RPMI7951 (cell line): Measurements from ENCODE around the gene LTB. TPM values are rescaled to one million over a fixed set of nuclear protein-coding genes. Genes with fewer than 3 reads are reported as not detected.

Experiments
- DNase-seq: peaks from one replicate; pipeline ENCODE4 v3.0.0-alpha.2; 2012; ENCODE audit warnings: low read depth
- total RNA-seq: library from RNA; depleted of rRNA; stranded (reverse); fragments of >200 nt; shearing (Covaris generic); gene quantifications from 2 replicates; pipeline ENCODE4 v1.2.3, GENCODE V29; 2014

The LTB gene
- total RNA-seq, 1 experiment from 2014 or later, result not detected

GRCh38 chr6:31576897-31577578 lies 5.2 kb downstream of the LTB start:
- no peak for DNase-seq

GRCh38 chr6:31575952-31576685 lies 6.1 kb downstream of the LTB start:
- no peak for DNase-seq

- peak; percentile 67 for DNase-seq
Observed at GRCh38 chr6:31575335-31575901, 6.8 kb downstream of the LTB start, which contains the start of gene TNF. Gene TNF, plus strand, starts transcription at chr6:31575565. Its CDS starts 177 bp downstream, at chr6:31575742.

GRCh38 chr6:31574106-31575061 lies 7.8 kb downstream of the LTB start:
- no peak for DNase-seq

GRCh38 chr6:31573239-31574105 lies 8.8 kb downstream of the LTB start:
- no peak for DNase-seq

GRCh38 chr6:31572041-31572911 lies 9.9 kb downstream of the LTB start, which contains the start of gene LTA:
Gene LTA, plus strand, starts transcription at chr6:31572289. Its CDS starts 454 bp downstream, at chr6:31572743.
- DNase-seq, result no peak

GRCh38 chr6:31569861-31570536 lies 12.2 kb downstream of the LTB start:
- DNase-seq, result no peak

- no peak for DNase-seq
Observed at GRCh38 chr6:31568537-31568961, 13.7 kb downstream of the LTB start.

GRCh38 chr6:31567531-31568370 lies 14.5 kb downstream of the LTB start:
- no peak for DNase-seq

GRCh38 chr6:31560697-31561058 lies 21.5 kb downstream of the LTB start:
- no peak for DNase-seq

- peak; percentile 95 for DNase-seq
Observed at GRCh38 chr6:31559958-31560696, 22.1 kb downstream of the LTB start.

GRCh38 chr6:31559606-31559957 lies 22.6 kb downstream of the LTB start:
- no peak for DNase-seq

- DNase-seq, result peak; percentile 77
Observed at GRCh38 chr6:31558631-31559500, 23.4 kb downstream of the LTB start.

GRCh38 chr6:31558318-31558625 lies 24.0 kb downstream of the LTB start:
- DNase-seq, result no peak

GRCh38 chr6:31557443-31558317 lies 24.5 kb downstream of the LTB start:
- peak; percentile 29 for DNase-seq

- no peak for DNase-seq
Observed at GRCh38 chr6:31556307-31556706, 25.9 kb downstream of the LTB start.
